Spinal cord (tissue), 10 donors: ENCODE measurements around the gene PLTP. TPM values are rescaled to one million over a fixed set of nuclear protein-coding genes. Genes with fewer than 3 reads are reported as not detected.

Experiments used
- DNase-seq, 6 donors: peaks; one replicate each; pipeline versions ENCODE4 v3.0.0 to v3.0.0-alpha.2; 2013 to 2015; ENCODE audit warnings: low spot score in 6 of 6, low read depth in 4 of 6
- H3K27ac ChIP-seq: one replicate; pipeline ENCODE4 v1.5.1; 2013; ENCODE audit warnings: low read depth, low read length, control low read depth
- H3K27me3 ChIP-seq: one replicate; pipeline ENCODE4 v1.6.1; 2013; ENCODE audit warnings: low read length; ENCODE audit not compliant: control insufficient read depth, insufficient read depth
- H3K36me3 ChIP-seq: one replicate; pipeline ENCODE4 v1.6.1; 2013; ENCODE audit warnings: low read length; ENCODE audit not compliant: control insufficient read depth, insufficient read depth
- H3K4me1 ChIP-seq: one replicate; pipeline ENCODE4 v1.6.1; 2013; ENCODE audit warnings: low read length; ENCODE audit not compliant: control insufficient read depth, insufficient read depth
- H3K4me3 ChIP-seq: one replicate; pipeline ENCODE4 v1.5.1; 2013; ENCODE audit warnings: low read depth, low read length, control low read depth
- H3K9me3 ChIP-seq: one replicate; pipeline ENCODE4 v1.6.1; 2013; ENCODE audit warnings: low read length; ENCODE audit not compliant: control insufficient read depth, insufficient read depth
- WGBS: methylation state at CpG from one replicate; pipeline ENCODE4 v1.1.5; 2013; ENCODE audit warnings: missing lambda C conversion rate; ENCODE audit not compliant: insufficient coverage; 5-methylcytosine and 5-hydroxymethylcytosine counted together
- polyA plus RNA-seq, 2 donors: library from polyadenylated mRNA; unstranded; fragments of 120-200 nt; gene quantifications; one replicate each; pipeline ENCODE4 v1.2.1, GENCODE V29; 2013; ENCODE audit not compliant: insufficient read length in 2 of 2
- total RNA-seq, 2 donors: library from RNA; depleted of rRNA in 1 of 2; stranded (reverse); fragments of 120-200 nt in 1 of 2; fragments of >200 nt in 1 of 2; gene quantifications; one replicate each; pipeline versions ENCODE4 v1.2.3 to v1.2.4, GENCODE V29; 2013 to 2014
- donor health status: healthy.

The PLTP gene
- total and polyA plus RNA-seq, 4 donors: 73.7 to 471 (median 228) TPM

DNA sequence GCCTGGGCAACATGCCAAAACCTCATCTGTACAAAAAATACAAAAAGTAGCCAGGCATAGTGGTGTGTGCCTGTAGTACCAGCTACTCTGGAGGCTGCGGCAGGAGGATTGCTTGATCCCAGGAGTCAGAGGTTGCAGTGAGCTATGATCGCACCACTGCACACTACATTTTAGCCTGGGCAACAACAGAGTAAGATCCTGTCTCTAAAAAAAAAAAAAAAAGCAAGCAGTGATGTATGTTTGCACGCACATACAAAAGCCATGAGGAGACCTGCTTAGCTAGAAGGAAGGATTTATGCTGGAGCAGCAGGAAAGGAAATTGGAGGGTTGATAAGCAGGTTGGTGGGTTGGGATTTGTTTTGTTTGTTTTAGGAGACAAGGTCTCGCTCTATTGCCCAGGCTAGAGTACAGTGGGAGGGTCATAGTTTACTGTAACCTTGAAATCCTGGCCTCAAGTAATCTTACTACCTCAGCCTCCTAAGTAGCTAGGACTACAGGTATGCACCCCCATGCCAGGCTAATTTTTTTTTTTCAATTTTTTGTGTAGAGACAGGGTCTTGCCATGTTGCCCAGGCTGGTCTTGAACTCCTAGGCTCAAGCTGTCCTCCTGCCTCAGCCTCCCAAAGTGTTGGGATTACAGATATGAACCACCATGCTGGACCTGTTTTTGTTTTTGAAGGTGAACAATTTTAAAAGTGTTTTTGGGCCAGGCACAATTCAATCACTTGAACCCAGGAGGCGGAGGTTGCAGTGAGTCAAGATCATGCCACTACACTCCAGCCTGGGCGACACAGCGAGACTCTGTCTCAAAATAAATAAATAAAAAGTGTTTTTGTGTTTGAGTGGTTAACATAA lies 50.5 kb downstream of the PLTP start:
- Histone ChIP-seq H3K27ac (no peak overlapping the region), H3K27me3 (no peaks in the 10 kb centered on the region), H3K4me3 (no peak overlapping the region), H3K36me3 (peaks cover 2% of the 10 kb centered on the region), H3K4me1 (peaks cover 17% of the 10 kb centered on the region), H3K9me3 (no peaks in the 10 kb centered on the region)
- peak in 2 of 6 donors; percentile 5 to 58 for DNase-seq
- 83% methylated on average over 1 of the region's 7 CpGs for WGBS

DNA sequence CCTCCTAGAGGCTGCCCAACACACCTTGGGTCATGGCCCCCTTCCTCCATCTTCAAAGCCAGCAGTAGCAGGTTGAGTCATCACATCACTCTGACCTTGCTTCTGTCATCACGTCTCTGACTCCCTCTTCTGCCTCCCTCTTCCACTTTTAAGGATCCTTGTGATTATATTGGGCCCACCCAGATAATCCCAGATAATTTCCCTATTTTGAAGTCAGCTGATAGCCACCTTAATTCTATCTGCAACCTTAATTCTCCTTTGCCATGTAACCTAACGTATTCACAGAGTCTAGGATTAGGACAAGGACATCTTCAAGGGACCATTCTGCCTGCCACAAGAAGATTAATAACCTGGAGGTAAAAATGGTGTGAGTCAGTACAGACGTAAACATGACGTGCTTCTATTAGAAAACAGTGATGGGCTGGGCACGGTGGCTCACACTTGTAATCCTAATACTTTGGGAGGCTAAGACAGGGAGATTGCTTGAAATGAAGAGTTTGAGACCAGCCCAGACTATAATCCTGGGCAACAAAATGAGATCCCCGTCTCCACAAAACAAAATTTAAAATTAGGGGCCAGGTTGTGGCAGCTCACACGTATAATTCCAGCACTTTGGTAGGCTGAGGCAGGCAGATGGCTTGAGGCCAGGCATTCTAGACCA lies 51.3 kb downstream of the PLTP start:
- 83% methylated on average over 4 of the region's 7 CpGs for WGBS
- Histone ChIP-seq H3K4me1 (peaks cover 25% of the 10 kb centered on the region), H3K4me3 (no peak overlapping the region), H3K9me3 (no peaks in the 10 kb centered on the region), H3K36me3 (peaks cover 2% of the 10 kb centered on the region), H3K27ac (no peak overlapping the region), H3K27me3 (no peaks in the 10 kb centered on the region)
- peak in 1 of 6 donors; percentile 35 for DNase-seq

- DNase-seq: no peak
- no peaks in the 10 kb centered on the region for H3K9me3 ChIP-seq
- no peak overlapping the region for H3K27ac ChIP-seq
- H3K4me1 ChIP-seq: peaks cover 31% of the 10 kb centered on the region
- no peaks in the 10 kb centered on the region for H3K27me3 ChIP-seq
- no peak overlapping the region for H3K4me3 ChIP-seq
- H3K36me3 ChIP-seq: peaks cover 4% of the 10 kb centered on the region
- WGBS: 85% methylated on average over 5 of the region's 5 CpGs
Observed at GRCh38 chr20:45859916-45860315, 52.0 kb downstream of the PLTP start.

- H3K4me3 ChIP-seq: peak overlapping the region; percentile 84
- H3K36me3 ChIP-seq: peaks cover 16% of the 10 kb centered on the region
- peaks cover 35% of the 10 kb centered on the region for H3K4me1 ChIP-seq
- WGBS: 0% methylated on average over 1 of the region's 13 CpGs
- DNase-seq: no peak
- H3K27me3 ChIP-seq: no peaks in the 10 kb centered on the region
- H3K27ac ChIP-seq: peak overlapping the region; percentile 79
- H3K9me3 ChIP-seq: no peaks in the 10 kb centered on the region
Observed at GRCh38 chr20:45857882-45858216, 54.1 kb downstream of the PLTP start.

DNA sequence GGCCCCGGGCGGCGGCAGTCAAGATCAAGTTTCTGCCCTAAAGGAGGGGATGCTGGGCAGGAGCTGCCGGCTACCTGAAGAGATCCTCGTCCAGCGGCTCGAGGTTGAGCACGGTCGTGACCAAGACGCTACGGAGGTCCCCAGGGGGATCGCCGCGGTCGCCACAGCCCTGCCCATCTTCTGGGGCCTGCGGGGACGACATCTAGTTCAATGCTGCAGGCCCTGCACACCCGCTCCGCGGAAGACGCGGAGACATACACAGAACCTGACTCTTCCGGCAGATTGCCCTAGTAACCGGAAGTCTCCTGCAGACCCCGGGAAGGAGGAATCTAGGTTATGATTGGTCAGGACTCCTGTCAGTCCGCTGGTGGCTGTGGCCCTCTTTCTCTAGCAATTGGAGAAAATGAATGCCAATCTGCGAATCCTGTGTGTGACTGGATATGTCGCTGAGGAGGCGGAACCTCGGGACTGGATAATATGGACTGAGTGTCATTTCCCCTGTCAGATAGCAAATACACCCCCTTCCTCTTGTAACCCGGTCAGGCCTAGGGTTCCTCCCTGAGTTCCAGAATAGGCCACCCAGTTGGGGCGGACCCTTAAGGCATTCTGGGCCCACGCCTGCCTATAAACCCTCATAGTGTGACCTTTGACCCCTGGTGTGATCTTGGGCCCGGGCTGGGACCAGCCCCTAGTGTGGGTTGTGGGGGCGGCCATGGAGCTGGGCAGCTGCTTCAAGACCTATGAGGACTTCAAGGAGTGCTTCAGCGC lies 54.7 kb downstream of the PLTP start, which contains the start of the genes ACOT8 and ZSWIM3:
ACOT8 (minus strand) TSS at position 279 of the 768 bp plus-strand sequence; CDS start at position 202, 77 bp downstream.
ZSWIM3 (plus strand) TSS at position 501 of the 768 bp plus-strand sequence; CDS start at position 713, 212 bp downstream.
- DNase-seq: peak; percentile 100
- H3K27ac ChIP-seq: peak within 1 kb of the TSS; percentile 79
- H3K9me3 ChIP-seq: no peaks in the 10 kb centered on the region
- H3K4me3 ChIP-seq: peak within 1 kb of the TSS; percentile 84
- peaks cover 35% of the 10 kb centered on the region for H3K4me1 ChIP-seq
- no peaks in the 10 kb centered on the region for H3K27me3 ChIP-seq
- H3K36me3 ChIP-seq: peaks cover 16% of the 10 kb centered on the region
- WGBS: 0% methylated on average over 31 of the region's 36 CpGs

DNA sequence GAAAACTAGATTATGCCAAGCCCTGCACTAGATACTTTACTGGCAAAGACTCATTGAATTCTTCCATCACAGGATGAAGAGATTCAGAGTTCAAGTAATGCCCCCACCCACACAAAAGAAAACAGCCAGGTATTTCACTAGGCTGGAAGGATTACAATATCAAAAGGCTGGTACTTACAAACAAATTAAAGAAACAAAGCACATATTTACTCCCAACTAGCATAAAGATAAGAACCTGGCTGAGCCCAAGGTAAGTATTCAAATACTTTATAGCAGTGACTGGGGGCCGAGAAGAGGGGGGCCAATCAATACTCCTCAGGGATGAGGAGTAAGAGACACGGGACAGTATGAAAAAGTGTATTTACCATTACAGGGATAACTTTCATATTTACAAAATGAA lies 58.5 kb downstream of the PLTP start:
- WGBS: no CpG with 5 or more reads among the region's 2 CpGs
- Histone ChIP-seq H3K4me3 (no peak overlapping the region), H3K4me1 (peaks cover 35% of the 10 kb centered on the region), H3K36me3 (peaks cover 36% of the 10 kb centered on the region), H3K9me3 (no peaks in the 10 kb centered on the region), H3K27me3 (no peaks in the 10 kb centered on the region), H3K27ac (no peak overlapping the region)
- DNase-seq: no peak

- Histone ChIP-seq H3K27ac (no peak overlapping the region), H3K27me3 (no peaks in the 10 kb centered on the region), H3K36me3 (peaks cover 47% of the 10 kb centered on the region), H3K4me3 (no peak overlapping the region), H3K9me3 (no peaks in the 10 kb centered on the region), H3K4me1 (peaks cover 24% of the 10 kb centered on the region)
- WGBS: 100% methylated on average over 4 of the region's 6 CpGs
- no peak for DNase-seq
Observed at GRCh38 chr20:45852326-45852725, 59.6 kb downstream of the PLTP start.

DNA sequence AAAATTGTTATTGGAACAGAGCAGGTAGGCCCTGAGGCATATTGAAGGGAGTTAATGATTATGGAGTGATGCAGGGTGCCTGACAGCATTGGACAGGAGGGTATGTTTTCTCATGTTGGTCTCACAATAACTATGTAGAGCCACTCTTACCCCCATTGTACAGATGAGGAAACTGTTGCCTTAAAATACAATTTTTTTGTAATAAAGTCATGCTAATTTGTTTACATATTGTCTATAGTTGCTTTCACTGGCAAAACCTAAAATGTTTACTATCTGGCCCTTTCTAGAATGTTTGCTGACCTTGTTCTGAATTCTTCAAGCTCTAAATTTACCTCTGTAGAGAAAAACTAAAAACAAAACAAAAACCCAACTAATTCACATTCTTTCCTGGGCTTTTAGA lies 60.5 kb downstream of the PLTP start:
- H3K27ac ChIP-seq: no peak overlapping the region
- no peaks in the 10 kb centered on the region for H3K9me3 ChIP-seq
- H3K36me3 ChIP-seq: peaks cover 53% of the 10 kb centered on the region
- H3K4me1 ChIP-seq: peaks cover 19% of the 10 kb centered on the region
- no peak for DNase-seq
- no peak overlapping the region for H3K4me3 ChIP-seq
- H3K27me3 ChIP-seq: no peaks in the 10 kb centered on the region

GRCh38 chr20:45850926-45851325 lies 61.0 kb downstream of the PLTP start:
- Histone ChIP-seq H3K36me3 (peaks cover 56% of the 10 kb centered on the region), H3K27me3 (no peaks in the 10 kb centered on the region), H3K4me3 (no peak overlapping the region), H3K4me1 (peaks cover 13% of the 10 kb centered on the region), H3K9me3 (no peaks in the 10 kb centered on the region), H3K27ac (no peak overlapping the region)
- DNase-seq: no peak
- WGBS: no CpG with 5 or more reads among the region's 1 CpG
